ENCODE results near the gene PROKR1. TPM values are rescaled to one million over a fixed set of nuclear protein-coding genes. Genes with fewer than 3 reads are reported as not detected.
A peak's percentile ranks its signal among the peaks of the same experiment; 100 is the strongest.
"Not testable (repeated sequence)": the region's sequence is repeated elsewhere in the genome, so short reads cannot be mapped to it uniquely, and the experiment has no call there.

PROKR1 gene
- 0.69 TPM for total RNA-seq
- 0.06 TPM for polyA plus RNA-seq

- Histone ChIP-seq H3K27ac (ENCODE audit: low read depth) (no peak within 1 kb of the TSS), H3K36me3 (ENCODE audit: insufficient read depth) (no peaks in the 10 kb centered on the region), H3K4me1 (ENCODE audit: insufficient read depth) (no peaks in the 10 kb centered on the region), H3K4me3 (ENCODE audit: low read depth, low read length) (peak within 1 kb of the TSS; percentile 37)
- no peak for DNase-seq (ENCODE audit: extremely low spot score)
- 1% methylated on average over 86 of the region's 86 CpGs for WGBS
These were observed at the start of gene PROKR1 for GRCh38 chr2:68643011-68643873. TSS of gene PROKR1 (plus strand) at chr2:68643579. CDS start at chr2:68645822, 2,243 bp downstream.

- H3K36me3 ChIP-seq (ENCODE audit: insufficient read depth) = no peaks in the 10 kb centered on the region
- no peak overlapping the region for H3K4me3 ChIP-seq (ENCODE audit: low read depth, low read length)
- 90% methylated on average over 1 of the region's 1 CpG for WGBS
- no peaks in the 10 kb centered on the region for H3K4me1 ChIP-seq (ENCODE audit: insufficient read depth)
- H3K27ac ChIP-seq (ENCODE audit: low read depth) = no peak overlapping the region
- no peak for DNase-seq (ENCODE audit: extremely low spot score)
These were observed 49.3 kb upstream of the PROKR1 start for GRCh38 chr2:68594041-68594440.

GRCh38 chr2:68594674-68595492 is 48.5 kb upstream of the PROKR1 start:
- no peaks in the 10 kb centered on the region for H3K4me1 ChIP-seq (ENCODE audit: insufficient read depth)
- no peaks in the 10 kb centered on the region for H3K36me3 ChIP-seq (ENCODE audit: insufficient read depth)
- H3K4me3 ChIP-seq (ENCODE audit: low read depth, low read length) = no peak overlapping the region
- DNase-seq (ENCODE audit: extremely low spot score) = no peak
- 30% methylated on average over 5 of the region's 5 CpGs for whole genome bisulfite sequencing
- H3K27ac ChIP-seq (ENCODE audit: low read depth) = no peak overlapping the region

DNA sequence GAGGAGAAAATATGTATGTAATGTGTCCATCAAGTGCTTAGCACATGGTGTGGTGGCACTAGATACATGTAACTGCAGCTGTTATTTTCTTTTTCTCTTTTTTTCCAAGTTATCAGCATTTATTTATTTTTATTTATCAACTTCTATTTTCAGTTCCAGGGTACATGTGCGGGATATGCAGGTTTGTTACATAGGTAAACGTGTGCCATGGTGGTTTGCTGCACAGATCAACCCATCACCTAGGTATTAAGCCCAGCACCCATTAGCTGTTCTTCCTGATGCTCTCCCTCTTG is 47.9 kb upstream of the PROKR1 start:
- not testable (repeated sequence) for H3K27ac ChIP-seq (ENCODE audit: low read depth); H3K4me1 ChIP-seq (ENCODE audit: insufficient read depth); H3K36me3 ChIP-seq (ENCODE audit: insufficient read depth); H3K4me3 ChIP-seq (ENCODE audit: low read depth, low read length); DNase-seq (ENCODE audit: extremely low spot score)
- WGBS = 75% methylated on average over 2 of the region's 2 CpGs

- whole genome bisulfite sequencing = 90% methylated on average over 3 of the region's 3 CpGs
- H3K4me1 ChIP-seq (ENCODE audit: insufficient read depth); DNase-seq (ENCODE audit: extremely low spot score); H3K4me3 ChIP-seq (ENCODE audit: low read depth, low read length); H3K36me3 ChIP-seq (ENCODE audit: insufficient read depth); H3K27ac ChIP-seq (ENCODE audit: low read depth): not testable (repeated sequence)
These were observed 42.9 kb upstream of the PROKR1 start for GRCh38 chr2:68600495-68600894.

- WGBS = 97% methylated on average over 1 of the region's 1 CpG
These were observed 40.3 kb upstream of the PROKR1 start for GRCh38 chr2:68603059-68603458.

GRCh38 chr2:68604077-68604476 is 39.3 kb upstream of the PROKR1 start:
- Histone ChIP-seq H3K4me1 (ENCODE audit: insufficient read depth) (no peaks in the 10 kb centered on the region), H3K4me3 (ENCODE audit: low read depth, low read length) (no peak overlapping the region), H3K27ac (ENCODE audit: low read depth) (no peak overlapping the region), H3K36me3 (ENCODE audit: insufficient read depth) (no peaks in the 10 kb centered on the region)
- WGBS = 86% methylated on average over 3 of the region's 3 CpGs
- DNase-seq (ENCODE audit: extremely low spot score) = no peak

More at GRCh38 chr2:68603059-68603458, 40.3 kb upstream of the PROKR1 start:
- Histone ChIP-seq H3K36me3 (ENCODE audit: insufficient read depth) (no peaks in the 10 kb centered on the region), H3K27ac (ENCODE audit: low read depth) (no peak overlapping the region), H3K4me1 (ENCODE audit: insufficient read depth) (no peaks in the 10 kb centered on the region), H3K4me3 (ENCODE audit: low read depth, low read length) (no peak overlapping the region)
- no peak for DNase-seq (ENCODE audit: extremely low spot score)

- Histone ChIP-seq H3K4me3 (ENCODE audit: low read depth, low read length) (no peak overlapping the region), H3K4me1 (ENCODE audit: insufficient read depth) (no peaks in the 10 kb centered on the region), H3K27ac (ENCODE audit: low read depth) (no peak overlapping the region), H3K36me3 (ENCODE audit: insufficient read depth) (no peaks in the 10 kb centered on the region)
- no peak for DNase-seq (ENCODE audit: extremely low spot score)
- 70% methylated on average over 1 of the region's 1 CpG for WGBS
These were observed 37.4 kb upstream of the PROKR1 start for GRCh38 chr2:68605939-68606338.

- Histone ChIP-seq H3K4me3 (ENCODE audit: low read depth, low read length) (no peak overlapping the region), H3K27ac (ENCODE audit: low read depth) (no peak overlapping the region), H3K4me1 (ENCODE audit: insufficient read depth) (no peaks in the 10 kb centered on the region), H3K36me3 (ENCODE audit: insufficient read depth) (no peaks in the 10 kb centered on the region)
- 82% methylated on average over 4 of the region's 4 CpGs for WGBS
- no peak for DNase-seq (ENCODE audit: extremely low spot score)
These were observed 36.6 kb upstream of the PROKR1 start for GRCh38 chr2:68606759-68607158.

- Histone ChIP-seq H3K4me1 (ENCODE audit: insufficient read depth) (no peaks in the 10 kb centered on the region), H3K27ac (ENCODE audit: low read depth) (no peak overlapping the region), H3K36me3 (ENCODE audit: insufficient read depth) (no peaks in the 10 kb centered on the region), H3K4me3 (ENCODE audit: low read depth, low read length) (no peak overlapping the region)
- no peak for DNase-seq (ENCODE audit: extremely low spot score)
These were observed 35.5 kb upstream of the PROKR1 start for GRCh38 chr2:68607837-68608236.

DNA sequence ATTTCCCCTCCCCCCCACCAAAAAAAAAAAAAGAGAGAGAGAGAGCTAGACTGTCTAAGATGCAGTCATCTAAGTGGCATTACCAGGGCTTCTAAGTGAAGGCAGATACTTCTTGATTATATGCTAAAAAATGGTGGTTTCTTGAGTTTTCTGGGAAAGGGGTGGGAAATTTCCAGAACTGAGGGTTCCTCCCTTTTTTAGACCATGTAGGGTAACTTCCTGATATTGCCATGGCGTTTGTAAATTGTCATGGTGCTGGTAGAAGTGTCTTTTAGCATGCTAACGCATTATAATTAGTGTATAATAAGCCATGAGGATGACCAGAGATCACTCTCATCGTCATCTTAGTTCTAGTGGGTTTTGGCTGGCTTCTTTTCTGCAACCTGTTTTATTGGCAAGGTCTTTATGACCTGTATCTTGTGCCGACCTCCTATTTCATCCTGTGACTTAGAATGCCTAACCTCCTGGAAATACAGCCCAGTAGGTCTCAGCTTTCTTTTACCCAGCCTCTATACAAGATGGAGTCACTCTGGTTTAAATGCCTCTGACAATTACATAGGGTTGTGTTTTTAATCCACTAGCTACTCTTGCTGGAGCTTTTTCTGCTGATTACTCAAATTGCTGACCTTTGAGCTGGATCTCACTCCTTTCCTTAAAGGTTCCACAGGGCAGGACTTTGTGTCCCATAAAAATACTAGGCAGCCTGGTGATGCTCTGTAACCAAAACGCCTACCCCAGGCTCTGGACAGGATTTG is 30.4 kb upstream of the PROKR1 start:
- DNase-seq (ENCODE audit: extremely low spot score) = no peak
- H3K27ac ChIP-seq (ENCODE audit: low read depth) = no peak overlapping the region
- H3K36me3 ChIP-seq (ENCODE audit: insufficient read depth) = no peaks in the 10 kb centered on the region
- H3K4me3 ChIP-seq (ENCODE audit: low read depth, low read length) = no peak overlapping the region
- H3K4me1 ChIP-seq (ENCODE audit: insufficient read depth) = no peaks in the 10 kb centered on the region
- 83% methylated on average over 5 of the region's 5 CpGs for WGBS

DNA sequence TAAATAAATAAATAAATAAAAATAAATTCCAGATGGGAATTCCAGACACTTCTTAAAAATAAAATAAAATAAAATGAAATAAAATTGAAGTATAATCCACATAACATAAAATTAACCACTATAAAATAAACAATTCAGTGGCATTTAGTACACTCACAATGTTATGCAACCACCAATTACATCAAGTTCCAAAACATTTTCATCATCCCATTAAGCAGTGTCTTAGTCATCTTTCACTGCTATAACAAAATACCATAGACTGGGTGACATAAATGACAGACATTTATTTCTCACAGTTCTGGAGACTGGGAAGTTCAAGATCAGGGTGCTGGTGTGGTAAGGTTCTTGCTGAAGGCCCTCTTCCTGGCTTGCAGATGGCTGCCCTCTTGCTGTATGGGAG is 22.6 kb upstream of the PROKR1 start:
- Histone ChIP-seq H3K4me1 (ENCODE audit: insufficient read depth) (no peaks in the 10 kb centered on the region), H3K27ac (ENCODE audit: low read depth) (no peak overlapping the region), H3K36me3 (ENCODE audit: insufficient read depth) (no peaks in the 10 kb centered on the region), H3K4me3 (ENCODE audit: low read depth, low read length) (no peak overlapping the region)
- no peak for DNase-seq (ENCODE audit: extremely low spot score)

- Histone ChIP-seq H3K27ac (ENCODE audit: low read depth) (no peak overlapping the region), H3K4me3 (ENCODE audit: low read depth, low read length) (no peak overlapping the region), H3K4me1 (ENCODE audit: insufficient read depth) (no peaks in the 10 kb centered on the region), H3K36me3 (ENCODE audit: insufficient read depth) (no peaks in the 10 kb centered on the region)
- 92% methylated on average over 6 of the region's 6 CpGs for WGBS
- no peak for DNase-seq (ENCODE audit: extremely low spot score)
These were observed 19.6 kb upstream of the PROKR1 start for GRCh38 chr2:68623820-68624219.
